Adrenal gland (tissue), 5 donors: ENCODE results near the gene HM13.

Experiments
- CTCF ChIP-seq, 6 experiments: fragments of 450-650 bp in 4 of 6; fragments of 200-600 bp in 2 of 6; sonication (generic) in 1 of 6; IDR thresholded peaks; 1 replicate in 5 of 6; 2 replicates in 1 of 6; pipeline versions ENCODE4 v1.5.1 to v1.8.0; 2016 to 2021; ENCODE audit warnings: antibody characterized with exemption in 6 of 6, mild to moderate bottlenecking in 2 of 6, moderate library complexity in 1 of 6
- POLR2A ChIP-seq, 2 donors: fragments of 450-650 bp; IDR thresholded peaks; one replicate each; pipeline ENCODE4 v1.6.1; 2017; ENCODE audit warnings: antibody characterized with exemption in 2 of 2, mild to moderate bottlenecking in 2 of 2, moderate library complexity in 1 of 2
- donor health status: DM: no; HTN: no; CAD: no.

GRCh38 chr20:31505903-31506302 lies 8.3 kb upstream of the HM13 start:
- TF ChIP-seq CTCF (IDR thresholded peaks at IDR 0.05): no peak
- TF ChIP-seq POLR2A (IDR thresholded peaks at IDR 0.05): no peak
